ENCODE data around the gene CAMK2D.

DNA sequence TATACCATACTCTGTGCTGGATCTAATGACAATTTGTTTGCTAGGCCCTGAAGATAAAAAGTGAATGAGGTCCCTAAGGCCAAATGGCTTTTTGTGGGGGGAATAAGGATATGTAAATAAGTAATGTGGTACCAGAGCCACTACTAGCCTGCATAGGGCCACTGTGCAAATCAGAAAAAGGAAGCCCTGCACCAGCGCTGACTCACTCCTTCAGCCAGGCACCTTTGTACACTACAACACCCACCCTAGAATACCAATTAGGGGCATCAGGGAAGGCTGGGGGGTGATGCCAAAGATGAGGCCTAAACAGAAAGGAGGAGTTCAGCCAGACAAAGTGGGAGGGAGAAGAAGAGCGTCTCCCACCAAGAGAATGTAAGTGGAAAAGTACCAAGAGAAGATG lies 122.2 kb downstream of the CAMK2D start:
- TF ChIP-seq, protein P1, sequence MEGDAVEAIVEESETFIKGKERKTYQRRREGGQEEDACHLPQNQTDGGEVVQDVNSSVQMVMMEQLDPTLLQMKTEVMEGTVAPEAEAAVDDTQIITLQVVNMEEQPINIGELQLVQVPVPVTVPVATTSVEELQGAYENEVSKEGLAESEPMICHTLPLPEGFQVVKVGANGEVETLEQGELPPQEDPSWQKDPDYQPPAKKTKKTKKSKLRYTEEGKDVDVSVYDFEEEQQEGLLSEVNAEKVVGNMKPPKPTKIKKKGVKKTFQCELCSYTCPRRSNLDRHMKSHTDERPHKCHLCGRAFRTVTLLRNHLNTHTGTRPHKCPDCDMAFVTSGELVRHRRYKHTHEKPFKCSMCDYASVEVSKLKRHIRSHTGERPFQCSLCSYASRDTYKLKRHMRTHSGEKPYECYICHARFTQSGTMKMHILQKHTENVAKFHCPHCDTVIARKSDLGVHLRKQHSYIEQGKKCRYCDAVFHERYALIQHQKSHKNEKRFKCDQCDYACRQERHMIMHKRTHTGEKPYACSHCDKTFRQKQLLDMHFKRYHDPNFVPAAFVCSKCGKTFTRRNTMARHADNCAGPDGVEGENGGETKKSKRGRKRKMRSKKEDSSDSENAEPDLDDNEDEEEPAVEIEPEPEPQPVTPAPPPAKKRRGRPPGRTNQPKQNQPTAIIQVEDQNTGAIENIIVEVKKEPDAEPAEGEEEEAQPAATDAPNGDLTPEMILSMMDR (IDR thresholded peaks at IDR 0.05; ENCODE audit: poor library complexity), result no peak
- no peak for TF ChIP-seq EZH2 (IDR thresholded peaks at IDR 0.05; ENCODE audit: borderline replicate concordance)

Data from hepatocyte (in vitro differentiated cells).